HG03439 (cell line): ENCODE data around the gene MYO16.

Experiments
- ATAC-seq: cut with Tn5 transposase; IDR thresholded peaks from one replicate; pipeline ENCODE4 v1.9.1; 2021; ENCODE audit warnings: mild to moderate bottlenecking, moderate library complexity; ENCODE audit not compliant: unreplicated experiment

MYO16 gene

GRCh38 chr13:108629181-108629752 is at the start of gene MYO16:
Gene MYO16, plus strand, starts transcription at chr13:108629611. Its CDS starts 234 bp downstream, at chr13:108629845.
- no peak for ATAC-seq

- ATAC-seq = no peak
Observed at GRCh38 chr13:108586826-108587225, 42.6 kb upstream of the MYO16 start.

- no peak for ATAC-seq
Observed at GRCh38 chr13:108588516-108588915, 40.9 kb upstream of the MYO16 start.

- no peak for ATAC-seq
Observed at GRCh38 chr13:108594153-108594552, 35.3 kb upstream of the MYO16 start.

GRCh38 chr13:108595436-108596274 is 33.8 kb upstream of the MYO16 start:
- no peak for ATAC-seq

GRCh38 chr13:108597943-108598342 is 31.5 kb upstream of the MYO16 start:
- ATAC-seq = no peak

GRCh38 chr13:108606424-108606823 is 23.0 kb upstream of the MYO16 start:
- ATAC-seq = no peak

GRCh38 chr13:108609353-108609752 is 20.1 kb upstream of the MYO16 start:
- ATAC-seq = no peak

GRCh38 chr13:108610507-108610906 is 18.9 kb upstream of the MYO16 start:
- no peak for ATAC-seq

- ATAC-seq = no peak
Observed at GRCh38 chr13:108615241-108615640, 14.2 kb upstream of the MYO16 start.

GRCh38 chr13:108618233-108618632 is 11.2 kb upstream of the MYO16 start:
- no peak for ATAC-seq

- no peak for ATAC-seq
Observed at GRCh38 chr13:108621462-108621861, 7.9 kb upstream of the MYO16 start.

- no peak for ATAC-seq
Observed at GRCh38 chr13:108624108-108624507, 5.3 kb upstream of the MYO16 start.

- no peak for ATAC-seq
Observed at GRCh38 chr13:108624979-108625378, 4.4 kb upstream of the MYO16 start.

- no peak for ATAC-seq
Observed at GRCh38 chr13:108629988-108630387, 577 bp downstream of the MYO16 start.

GRCh38 chr13:108632649-108633167 is 3.3 kb downstream of the MYO16 start:
- no peak for ATAC-seq

- ATAC-seq = no peak
Observed at GRCh38 chr13:108638901-108639300, 9.5 kb downstream of the MYO16 start.

GRCh38 chr13:108643646-108644353 is 14.4 kb downstream of the MYO16 start:
- ATAC-seq = no peak

GRCh38 chr13:108645376-108645775 is 16.0 kb downstream of the MYO16 start:
- no peak for ATAC-seq

GRCh38 chr13:108650271-108650670 is 20.9 kb downstream of the MYO16 start:
- ATAC-seq = no peak

- no peak for ATAC-seq
Observed at GRCh38 chr13:108656742-108657141, 27.3 kb downstream of the MYO16 start.

GRCh38 chr13:108657519-108657918 is 28.1 kb downstream of the MYO16 start:
- no peak for ATAC-seq
